Cardiac fibroblast (primary cell): Measurements from ENCODE around the gene FYB1.

ENCODE experiments used
- DNase-seq, 2 donors: peaks; one replicate each; pipeline versions ENCODE4 v3.0.0 to v3.0.0-alpha.2; 2010; ENCODE audit warnings: low read depth in 2 of 2
- H3K4me3 ChIP-seq, 2 donors: replicated peaks in 1 of 2; 1 replicate in 1 of 2; 2 replicates in 1 of 2; pipeline ENCODE4 v1.5.1; 2011; ENCODE audit warnings: low read depth in 2 of 2, low read length in 2 of 2, mild to moderate bottlenecking in 2 of 2, moderate library complexity in 1 of 2
- TF ChIP-seq, protein P1 (sequence below): IDR thresholded peaks from one replicate; pipeline ENCODE4 v1.5.1; 2011; ENCODE audit warnings: low read depth, mild to moderate bottlenecking, low read length, inconsistent platforms

FYB1 gene

GRCh38 chr5:39177631-39177964, 41.8 kb downstream of the FYB1 start:
- DNase-seq = no peak
- TF ChIP-seq, protein P1, sequence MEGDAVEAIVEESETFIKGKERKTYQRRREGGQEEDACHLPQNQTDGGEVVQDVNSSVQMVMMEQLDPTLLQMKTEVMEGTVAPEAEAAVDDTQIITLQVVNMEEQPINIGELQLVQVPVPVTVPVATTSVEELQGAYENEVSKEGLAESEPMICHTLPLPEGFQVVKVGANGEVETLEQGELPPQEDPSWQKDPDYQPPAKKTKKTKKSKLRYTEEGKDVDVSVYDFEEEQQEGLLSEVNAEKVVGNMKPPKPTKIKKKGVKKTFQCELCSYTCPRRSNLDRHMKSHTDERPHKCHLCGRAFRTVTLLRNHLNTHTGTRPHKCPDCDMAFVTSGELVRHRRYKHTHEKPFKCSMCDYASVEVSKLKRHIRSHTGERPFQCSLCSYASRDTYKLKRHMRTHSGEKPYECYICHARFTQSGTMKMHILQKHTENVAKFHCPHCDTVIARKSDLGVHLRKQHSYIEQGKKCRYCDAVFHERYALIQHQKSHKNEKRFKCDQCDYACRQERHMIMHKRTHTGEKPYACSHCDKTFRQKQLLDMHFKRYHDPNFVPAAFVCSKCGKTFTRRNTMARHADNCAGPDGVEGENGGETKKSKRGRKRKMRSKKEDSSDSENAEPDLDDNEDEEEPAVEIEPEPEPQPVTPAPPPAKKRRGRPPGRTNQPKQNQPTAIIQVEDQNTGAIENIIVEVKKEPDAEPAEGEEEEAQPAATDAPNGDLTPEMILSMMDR = no peak
- no peak overlapping the region for H3K4me3 ChIP-seq

DNA sequence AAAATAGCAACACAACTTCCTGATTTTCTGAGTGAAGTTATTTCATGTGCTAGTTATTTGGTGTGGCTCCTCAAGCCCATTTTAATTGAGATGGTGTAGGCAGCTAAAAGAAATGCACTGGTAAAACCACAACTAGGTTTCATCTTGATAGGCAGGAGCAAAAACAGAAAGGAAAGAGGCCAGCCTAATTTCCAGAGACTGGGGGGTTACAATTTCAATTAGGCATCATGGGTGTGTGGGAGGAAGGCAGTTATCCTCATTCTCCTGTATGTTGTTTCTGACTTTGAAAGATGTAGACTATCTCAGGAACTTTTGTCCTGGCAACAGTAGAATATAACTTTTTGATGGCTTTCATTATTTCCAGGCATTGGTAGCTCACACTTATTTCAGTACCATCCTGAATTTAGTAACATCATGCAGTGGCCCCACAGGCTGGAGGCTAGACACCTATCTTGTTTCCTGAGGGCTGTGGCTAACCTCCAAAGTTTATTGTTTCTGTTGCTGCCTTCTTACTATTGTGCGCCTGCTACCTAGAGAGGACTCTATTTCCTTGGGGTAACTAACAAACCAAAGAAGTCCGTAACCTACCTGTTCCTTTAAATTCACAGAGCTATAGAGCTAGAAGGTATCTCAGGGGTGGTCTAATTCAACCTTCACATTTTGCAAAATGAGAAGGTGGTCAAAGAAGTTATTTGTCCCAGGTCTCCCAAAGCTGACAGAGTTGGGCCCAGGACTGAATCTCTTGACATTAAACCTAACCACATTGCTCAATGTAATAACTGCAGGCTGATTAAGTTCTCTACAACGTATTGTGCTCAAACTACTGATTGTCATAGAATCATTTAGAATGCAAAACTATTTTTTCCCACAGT, 42.4 kb downstream of the FYB1 start:
- TF ChIP-seq, protein P1 = no peak
- no peak for DNase-seq
- H3K4me3 ChIP-seq = no peak overlapping the region

DNA sequence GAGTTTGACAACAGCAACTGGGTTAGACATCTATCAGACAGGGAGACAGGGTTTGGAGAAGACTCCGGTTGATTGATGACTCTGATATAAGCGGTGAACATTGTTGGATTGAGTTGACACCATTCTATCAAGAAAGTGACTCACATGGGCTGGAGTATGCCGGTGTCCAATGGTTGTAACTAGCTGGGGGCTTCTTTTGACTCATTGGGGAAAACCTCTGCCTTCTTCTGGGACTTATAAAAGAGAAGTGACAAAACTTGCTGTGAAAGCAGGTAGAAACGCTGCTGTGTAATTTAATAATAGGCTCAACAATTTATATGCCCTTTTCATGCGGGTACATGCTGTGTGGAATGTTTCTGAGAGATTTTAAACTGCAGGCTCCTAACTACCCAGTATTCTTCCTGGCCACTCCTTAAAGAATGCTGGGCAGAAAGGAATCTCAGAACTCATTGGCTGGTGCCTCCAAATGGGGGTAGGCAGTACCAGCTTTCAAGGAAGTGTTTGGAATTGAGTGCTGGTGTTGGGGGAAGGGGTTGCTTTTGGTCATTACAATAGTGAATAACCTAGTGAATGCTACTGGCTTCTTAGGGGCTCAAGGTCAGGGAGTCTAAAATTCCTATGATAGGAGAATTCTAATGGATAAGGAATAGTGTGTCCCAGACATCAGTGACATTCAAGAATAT, 43.9 kb downstream of the FYB1 start:
- TF ChIP-seq, protein P1 = no peak
- no peak overlapping the region for H3K4me3 ChIP-seq
- DNase-seq = no peak

DNA sequence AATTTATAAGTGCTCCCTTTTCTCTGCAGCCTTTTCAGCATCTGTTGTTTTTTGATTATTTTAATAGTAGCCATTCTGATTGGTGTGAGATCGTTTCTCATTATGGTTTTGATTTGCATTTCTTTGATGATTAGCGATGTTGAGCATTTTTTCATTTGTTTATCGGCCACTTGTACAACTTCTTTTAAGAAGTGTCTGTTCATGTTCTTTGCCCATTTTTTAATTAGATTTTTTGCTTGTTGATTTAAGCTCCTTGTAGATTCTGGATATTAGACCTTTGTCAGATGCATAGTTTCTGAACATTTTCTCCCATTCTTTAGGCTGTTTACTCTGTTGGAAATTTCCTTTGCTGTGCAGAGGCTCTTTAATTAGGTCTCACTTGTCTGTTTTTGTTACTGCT, 46.3 kb downstream of the FYB1 start:
- H3K4me3 ChIP-seq = no peak overlapping the region
- no peak for DNase-seq
- TF ChIP-seq, protein P1 = no peak

GRCh38 chr5:39172593-39172992, 46.8 kb downstream of the FYB1 start:
- H3K4me3 ChIP-seq = no peak overlapping the region
- no peak for DNase-seq
- TF ChIP-seq, protein P1 = no peak

DNA sequence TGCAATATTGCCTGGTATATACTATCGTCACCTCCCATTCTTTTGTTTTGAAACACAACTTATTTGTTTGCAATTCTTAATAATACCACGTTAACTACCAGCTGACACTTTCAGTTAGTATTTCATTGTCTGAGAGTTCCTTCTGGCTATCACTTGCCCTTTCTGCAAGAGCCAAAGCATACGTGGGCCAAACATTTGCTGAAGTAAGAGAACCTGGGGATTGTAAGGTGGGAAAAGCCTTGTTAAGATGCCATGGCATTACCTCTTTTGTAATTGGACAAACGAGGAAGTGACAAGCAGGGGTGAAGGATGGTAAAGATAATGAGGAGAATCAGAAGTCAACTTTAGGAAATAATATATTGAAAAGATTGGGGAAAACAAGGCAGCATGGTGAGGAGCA, 47.7 kb downstream of the FYB1 start:
- DNase-seq = no peak
- H3K4me3 ChIP-seq = no peak overlapping the region
- TF ChIP-seq, protein P1 = no peak
